Liver (tissue), 9 donors: Measurements from ENCODE around the gene MYBPC2. TPM values are rescaled to one million over a fixed set of nuclear protein-coding genes. Genes with fewer than 3 reads are reported as not detected.
"Not testable (repeated sequence)": the region's sequence is repeated elsewhere in the genome, so short reads cannot be mapped to it uniquely, and the experiment has no call there.

ENCODE experiments used
- DNase-seq: peaks from one replicate; pipeline ENCODE4 v3.0.0-alpha.2; 2017; ENCODE audit warnings: low spot score
- H3K27ac ChIP-seq, 2 donors: one replicate each; pipeline ENCODE4 v1.7.0; 2013; ENCODE audit warnings: inconsistent platforms in 2 of 2, low read length in 2 of 2, control low read depth in 1 of 2, low read depth in 1 of 2, mild to moderate bottlenecking in 1 of 2
- H3K27me3 ChIP-seq, 4 donors: one replicate each; pipeline versions ENCODE4 v1.6.1 to v1.7.0; 2013; ENCODE audit warnings: low read length in 3 of 4, inconsistent platforms in 1 of 4, mild to moderate bottlenecking in 1 of 4, moderate library complexity in 1 of 4; ENCODE audit not compliant: control insufficient read depth in 4 of 4, insufficient read depth in 4 of 4
- H3K36me3 ChIP-seq, 4 donors: one replicate each; pipeline versions ENCODE4 v1.6.1 to v1.7.0; 2013; ENCODE audit warnings: low read length in 3 of 4, mild to moderate bottlenecking in 3 of 4, low read depth in 1 of 4, moderate library complexity in 1 of 4; ENCODE audit not compliant: control insufficient read depth in 4 of 4, insufficient read depth in 3 of 4
- H3K4me1 ChIP-seq, 4 donors: one replicate each; pipeline versions ENCODE4 v1.6.1 to v1.7.0; 2013; ENCODE audit warnings: low read length in 3 of 4, mild to moderate bottlenecking in 3 of 4, moderate library complexity in 1 of 4; ENCODE audit not compliant: control insufficient read depth in 4 of 4, insufficient read depth in 4 of 4
- H3K4me3 ChIP-seq, 3 donors: one replicate each; pipeline versions ENCODE4 v1.6.1 to v1.7.0; 2013; ENCODE audit warnings: low read length in 3 of 3, control low read depth in 1 of 3, low read depth in 1 of 3, mild to moderate bottlenecking in 1 of 3
- H3K9ac ChIP-seq, 2 donors: one replicate each; pipeline ENCODE4 v1.7.0; 2013; ENCODE audit warnings: low read length in 2 of 2, mild to moderate bottlenecking in 2 of 2, moderate library complexity in 2 of 2, control low read depth in 1 of 2, low read depth in 1 of 2
- H3K9me3 ChIP-seq, 4 donors: one replicate each; pipeline versions ENCODE4 v1.6.1 to v1.7.0; 2013; ENCODE audit warnings: low read length in 3 of 4; ENCODE audit not compliant: control insufficient read depth in 4 of 4
- EGR1 ChIP-seq, 2 donors: IDR thresholded peaks; 2 replicates each; pipeline ENCODE4 v1.6.1; 2016 to 2018; ENCODE audit warnings: antibody characterized with exemption in 2 of 2, low read depth in 2 of 2
- GABPA ChIP-seq, 2 donors: IDR thresholded peaks in 1 of 2; conservative IDR thresholded peaks in 1 of 2; 2 replicates each; pipeline ENCODE4 v1.6.1; 2016; ENCODE audit warnings: antibody characterized with exemption in 2 of 2, mild to moderate bottlenecking in 1 of 2, moderate library complexity in 1 of 2
- MAX ChIP-seq: IDR thresholded peaks from 2 replicates; pipeline ENCODE4 v1.6.1; 2016; ENCODE audit warnings: antibody characterized with exemption
- RAD21 ChIP-seq, 2 donors: IDR thresholded peaks; 2 replicates each; pipeline ENCODE4 v1.6.1; 2016; ENCODE audit warnings: antibody characterized with exemption in 2 of 2, mild to moderate bottlenecking in 2 of 2
- SP1 ChIP-seq: IDR thresholded peaks from 2 replicates; pipeline ENCODE4 v1.6.1; 2018; ENCODE audit warnings: antibody characterized with exemption, mild to moderate bottlenecking
- WGBS: extraction: QIAGEN DNeasy Blood & Tissue Kit; methylation state at CpG from one replicate; pipeline ENCODE4 v1.1.7; 2013; 5-methylcytosine and 5-hydroxymethylcytosine counted together
- polyA plus RNA-seq, 2 donors: library from polyadenylated mRNA; stranded (reverse) in 1 of 2; unstranded in 1 of 2; fragments of 200-250 nt in 1 of 2; fragments of >200 nt in 1 of 2; fragmentation: Nextera tagmentation in 1 of 2; extraction: Ambion mirVana in 1 of 2; gene quantifications; one replicate each; pipeline versions ENCODE4 v1.2.1 to v1.2.3, GENCODE V29; 2013 to 2015
- total RNA-seq, 2 donors: library from RNA; depleted of rRNA; stranded (reverse); fragments of >200 nt; gene quantifications; one replicate each; pipeline ENCODE4 v1.2.3, GENCODE V29; 2014
- TF ChIP-seq, protein P1 (sequence below): IDR thresholded peaks from 2 replicates; pipeline ENCODE4 v1.6.1; 2016; ENCODE audit warnings: antibody characterized with exemption
- TF ChIP-seq, protein P2 (sequence below): fragments of 150-350 bp; IDR thresholded peaks from 2 replicates; pipeline ENCODE4 v1.5.1; 2017; ENCODE audit warnings: improper control_type of control experiment, low read depth, low read length; ENCODE audit not compliant: missing input control
- donor health status: healthy.
- donor health status: healthy.
- donor health status: healthy.
- donor health status: healthy.
- donor health status: healthy.

MYBPC2 gene
- total and polyA plus RNA-seq, 4 donors, result under 0.01 TPM; not detected in 3

- no peak for TF ChIP-seq MAX
- TF ChIP-seq, protein P1, sequence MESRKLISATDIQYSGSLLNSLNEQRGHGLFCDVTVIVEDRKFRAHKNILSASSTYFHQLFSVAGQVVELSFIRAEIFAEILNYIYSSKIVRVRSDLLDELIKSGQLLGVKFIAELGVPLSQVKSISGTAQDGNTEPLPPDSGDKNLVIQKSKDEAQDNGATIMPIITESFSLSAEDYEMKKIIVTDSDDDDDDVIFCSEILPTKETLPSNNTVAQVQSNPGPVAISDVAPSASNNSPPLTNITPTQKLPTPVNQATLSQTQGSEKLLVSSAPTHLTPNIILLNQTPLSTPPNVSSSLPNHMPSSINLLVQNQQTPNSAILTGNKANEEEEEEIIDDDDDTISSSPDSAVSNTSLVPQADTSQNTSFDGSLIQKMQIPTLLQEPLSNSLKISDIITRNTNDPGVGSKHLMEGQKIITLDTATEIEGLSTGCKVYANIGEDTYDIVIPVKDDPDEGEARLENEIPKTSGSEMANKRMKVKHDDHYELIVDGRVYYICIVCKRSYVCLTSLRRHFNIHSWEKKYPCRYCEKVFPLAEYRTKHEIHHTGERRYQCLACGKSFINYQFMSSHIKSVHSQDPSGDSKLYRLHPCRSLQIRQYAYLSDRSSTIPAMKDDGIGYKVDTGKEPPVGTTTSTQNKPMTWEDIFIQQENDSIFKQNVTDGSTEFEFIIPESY, result no peak
Measured at GRCh38 chr19:50435221-50435620, 2.5 kb downstream of the MYBPC2 start (continued).

DNA sequence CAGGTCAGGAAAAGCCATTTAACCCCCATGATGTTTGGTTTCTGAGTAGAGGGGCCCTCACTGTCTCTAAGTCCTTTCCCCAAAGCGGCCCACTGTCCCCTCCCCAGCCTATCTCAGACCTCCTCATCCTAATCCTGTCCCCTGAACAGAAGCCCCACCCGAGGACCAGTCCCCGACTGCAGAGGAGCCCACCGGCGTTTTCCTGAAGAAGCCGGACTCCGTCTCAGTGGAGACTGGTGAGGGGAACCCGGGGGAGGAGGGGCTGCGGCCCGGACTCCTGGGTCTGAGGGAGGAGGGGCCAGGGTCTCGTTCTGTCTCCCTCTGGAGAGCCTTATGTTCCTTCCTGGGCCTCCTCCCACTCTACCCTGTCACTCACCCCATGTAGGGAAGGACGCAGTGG lies 2.9 kb downstream of the MYBPC2 start:
- H3K36me3 ChIP-seq, result no peaks in the 10 kb centered on the region
- H3K9me3 ChIP-seq, result no peaks in the 10 kb centered on the region
- H3K27ac ChIP-seq, result no peak overlapping the region
- WGBS, result 78% methylated on average over 12 of the region's 12 CpGs
- H3K27me3 ChIP-seq, result peaks cover 0 to 5% (median 0%) of the 10 kb centered on the region in 4 donors
- H3K4me1 ChIP-seq, result peaks cover 2 to 9% (median 5%) of the 10 kb centered on the region in 4 donors
- no peak for TF ChIP-seq EGR1 (IDR thresholded peaks at IDR 0.05; ENCODE audit: low read depth in 2 of 2)
- no peak for TF ChIP-seq GABPA (IDR thresholded peaks at IDR 0.05 in 1 of 2, conservative IDR thresholded peaks at IDR 0.05 in 1 of 2)
- no peak for TF ChIP-seq RAD21 (IDR thresholded peaks at IDR 0.05)
- TF ChIP-seq, protein P2, sequence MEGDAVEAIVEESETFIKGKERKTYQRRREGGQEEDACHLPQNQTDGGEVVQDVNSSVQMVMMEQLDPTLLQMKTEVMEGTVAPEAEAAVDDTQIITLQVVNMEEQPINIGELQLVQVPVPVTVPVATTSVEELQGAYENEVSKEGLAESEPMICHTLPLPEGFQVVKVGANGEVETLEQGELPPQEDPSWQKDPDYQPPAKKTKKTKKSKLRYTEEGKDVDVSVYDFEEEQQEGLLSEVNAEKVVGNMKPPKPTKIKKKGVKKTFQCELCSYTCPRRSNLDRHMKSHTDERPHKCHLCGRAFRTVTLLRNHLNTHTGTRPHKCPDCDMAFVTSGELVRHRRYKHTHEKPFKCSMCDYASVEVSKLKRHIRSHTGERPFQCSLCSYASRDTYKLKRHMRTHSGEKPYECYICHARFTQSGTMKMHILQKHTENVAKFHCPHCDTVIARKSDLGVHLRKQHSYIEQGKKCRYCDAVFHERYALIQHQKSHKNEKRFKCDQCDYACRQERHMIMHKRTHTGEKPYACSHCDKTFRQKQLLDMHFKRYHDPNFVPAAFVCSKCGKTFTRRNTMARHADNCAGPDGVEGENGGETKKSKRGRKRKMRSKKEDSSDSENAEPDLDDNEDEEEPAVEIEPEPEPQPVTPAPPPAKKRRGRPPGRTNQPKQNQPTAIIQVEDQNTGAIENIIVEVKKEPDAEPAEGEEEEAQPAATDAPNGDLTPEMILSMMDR, result no peak
- no peak overlapping the region for H3K9ac ChIP-seq
- no peak for DNase-seq
- no peak overlapping the region for H3K4me3 ChIP-seq

DNA sequence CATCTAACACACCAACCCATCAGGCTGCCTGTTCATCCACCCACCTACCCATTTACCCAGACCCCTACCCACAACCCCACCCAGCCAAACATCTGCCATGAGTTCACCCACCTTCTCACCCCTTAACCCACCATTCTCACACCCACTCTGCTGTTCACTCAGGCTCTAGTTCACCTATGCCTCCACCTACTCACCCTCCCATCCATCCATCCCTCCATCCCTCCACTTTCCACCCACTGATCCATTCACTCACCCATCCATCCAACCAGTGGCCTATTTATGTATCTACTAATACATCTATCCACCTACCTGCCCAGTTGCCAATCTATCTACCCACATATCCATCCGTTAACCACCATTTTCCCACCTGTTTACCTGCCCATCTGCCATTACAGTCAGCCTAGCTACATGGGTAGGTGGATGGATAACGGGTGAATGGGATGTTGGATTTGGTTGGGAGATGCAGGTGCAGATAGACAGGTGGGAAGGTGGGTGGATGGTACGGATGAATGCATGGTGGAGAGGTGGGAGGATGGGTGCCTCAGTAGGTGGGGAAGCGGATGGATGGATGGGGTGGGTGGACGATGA lies 5.3 kb downstream of the MYBPC2 start:
- Histone ChIP-seq H3K9ac (no peak overlapping the region), H3K36me3 (no peaks in the 10 kb centered on the region), H3K4me3 (no peak overlapping the region), H3K27me3 (peaks cover 0 to under 1% (median 0%) of the 10 kb centered on the region in 4 donors), H3K9me3 (no peaks in the 10 kb centered on the region), H3K27ac (no peak overlapping the region), H3K4me1 (no peaks in the 10 kb centered on the region)
- WGBS, result 85% methylated on average over 5 of the region's 5 CpGs
- no peak for DNase-seq
- TF ChIP-seq, protein P2, result no peak
- TF ChIP-seq SP1 (no peak), GABPA (IDR thresholded peaks at IDR 0.05 in 1 of 2, conservative IDR thresholded peaks at IDR 0.05 in 1 of 2) (no peak)

- H3K4me1 ChIP-seq, H3K4me3 ChIP-seq, H3K36me3 ChIP-seq, DNase-seq, H3K27ac ChIP-seq, H3K9me3 ChIP-seq, H3K27me3 ChIP-seq, H3K9ac ChIP-seq: not testable (repeated sequence)
- 82% methylated on average over 2 of the region's 2 CpGs for WGBS
Measured at GRCh38 chr19:50439130-50439529, 6.4 kb downstream of the MYBPC2 start.
